H1 (cell line): ENCODE data around the gene NHERF2. TPM values are rescaled to one million over a fixed set of nuclear protein-coding genes. Genes with fewer than 3 reads are reported as not detected.

Source experiments
- CTCF ChIA-PET: fragments of 300-600 bp; sonication (Branson Sonifier 250); formaldehyde crosslinking; loops from one replicate; lab custom pipeline; 2021; ENCODE audit not compliant: partially characterized antibody; lab: Charles Lee
- POLR2A ChIA-PET: fragments of 300-600 bp; sonication (Branson Sonifier 250); formaldehyde crosslinking; loops from one replicate; lab custom pipeline; 2021; ENCODE audit warnings: inconsistent platforms; ENCODE audit not compliant: partially characterized antibody; lab: Charles Lee
- DNase-seq, 2 experiments: peaks; one replicate each; pipeline versions ENCODE4 v3.0.0 to v3.0.0-alpha.2; 2010 to 2022; ENCODE audit warnings: low spot score in 2 of 2, low read depth in 1 of 2, mixed read lengths in 1 of 2
- FAIRE-seq: peaks from 2 replicates; lab custom pipeline; 2011; peaks lifted over from hg19 to GRCh38; lab: Jason Lieb, UNC
- H2AFZ ChIP-seq: 2 replicates; pipeline ENCODE4 v1.8.1; 2012; ENCODE audit warnings: low read length, inconsistent platforms
- H2AK5ac ChIP-seq: 2 replicates; pipeline ENCODE4 v1.6.1; 2013; ENCODE audit warnings: low read depth, low read length
- H2BK120ac ChIP-seq: replicated peaks from 2 replicates; pipeline ENCODE3; 2013; ENCODE audit warnings: low read depth, low read length, inconsistent platforms
- H2BK12ac ChIP-seq: 2 replicates; pipeline ENCODE4 v1.6.1; 2013; ENCODE audit warnings: low read depth, low read length
- H2BK15ac ChIP-seq: 2 replicates; pipeline ENCODE4 v1.6.1; 2013; ENCODE audit warnings: low read length
- H2BK20ac ChIP-seq: 2 replicates; pipeline ENCODE4 v1.6.1; 2013; ENCODE audit warnings: low read length
- H2BK5ac ChIP-seq: 2 replicates; pipeline ENCODE4 v1.6.1; 2013; ENCODE audit warnings: low read depth, low read length
- H3K14ac ChIP-seq: 2 replicates; pipeline ENCODE4 v1.6.1; 2013; ENCODE audit warnings: inconsistent platforms; ENCODE audit not compliant: insufficient read length
- H3K18ac ChIP-seq: 2 replicates; pipeline ENCODE4 v1.6.1; 2013; ENCODE audit warnings: low read length; ENCODE audit errors: extremely low read depth
- H3K23ac ChIP-seq: 2 replicates; pipeline ENCODE4 v1.6.1; 2013; ENCODE audit warnings: inconsistent platforms; ENCODE audit not compliant: insufficient read length
- H3K23me2 ChIP-seq: 2 replicates; pipeline ENCODE4 v1.6.1; 2013; ENCODE audit warnings: low read depth, low read length
- H3K27ac ChIP-seq: 2 replicates; pipeline ENCODE4 v1.6.1; 2011; ENCODE audit warnings: low read depth, low read length, inconsistent platforms
- H3K27me3 ChIP-seq, 4 experiments: replicated peaks in 1 of 4; 1 replicate in 1 of 4; 2 replicates in 3 of 4; pipeline versions ENCODE4 v1.6.1 to v1.8.1; 2011 to 2013; ENCODE audit warnings: low read length in 3 of 4, mild to moderate bottlenecking in 3 of 4, inconsistent platforms in 2 of 4, mixed read lengths in 2 of 4, moderate library complexity in 1 of 4; ENCODE audit not compliant: control insufficient read depth in 3 of 4, insufficient read depth in 3 of 4; ENCODE audit errors: extremely low read depth in 1 of 4
- H3K36me3 ChIP-seq, 4 experiments: 2 replicates each; pipeline versions ENCODE4 v1.6.1 to v1.8.1; 2011 to 2013; ENCODE audit warnings: mild to moderate bottlenecking in 4 of 4, low read length in 3 of 4, moderate library complexity in 2 of 4, control low read depth in 1 of 4, inconsistent platforms in 1 of 4; ENCODE audit not compliant: insufficient read depth in 4 of 4, control insufficient read depth in 2 of 4
- H3K4ac ChIP-seq: replicated peaks from 2 replicates; pipeline ENCODE3; 2013; ENCODE audit warnings: low read length, low read depth, mixed read lengths, inconsistent platforms; ENCODE audit not compliant: insufficient read length
- H3K4me1 ChIP-seq, 4 experiments: replicated peaks in 1 of 4; 1 replicate in 1 of 4; 2 replicates in 3 of 4; pipeline versions ENCODE4 v1.6.1 to v1.8.1; 2011 to 2013; ENCODE audit warnings: low read length in 3 of 4, inconsistent platforms in 2 of 4, mixed read lengths in 1 of 4; ENCODE audit not compliant: insufficient read depth in 4 of 4, control insufficient read depth in 3 of 4
- H3K4me2 ChIP-seq, 2 experiments: 2 replicates each; pipeline versions ENCODE4 v1.6.1 to v1.8.1; 2011 to 2013; ENCODE audit warnings: low read depth in 2 of 2, low read length in 2 of 2, control low read depth in 1 of 2, inconsistent platforms in 1 of 2, mild to moderate bottlenecking in 1 of 2; ENCODE audit not compliant: insufficient read depth in 1 of 2
- H3K4me3 ChIP-seq, 4 experiments: fragments of 200-600, 300-600 bp in 1 of 4; sonication (generic), shearing (Covaris generic), sonication (Bioruptor Twin) in 1 of 4; 2 replicates each; pipeline versions ENCODE4 v1.5.1 to v1.8.1; 2011 to 2016; ENCODE audit warnings: low read length in 4 of 4, low read depth in 3 of 4, control low read depth in 2 of 4, inconsistent platforms in 2 of 4, mild to moderate bottlenecking in 2 of 4, mixed read lengths in 1 of 4, moderate library complexity in 1 of 4; ENCODE audit not compliant: insufficient read depth in 2 of 4; ENCODE audit errors: extremely low read depth in 1 of 4
- H3K56ac ChIP-seq: replicated peaks from 2 replicates; pipeline ENCODE3; 2013; ENCODE audit warnings: low read depth, mild to moderate bottlenecking, mixed read lengths, low read length, inconsistent platforms; ENCODE audit not compliant: insufficient read length
- H3K79me1 ChIP-seq: 2 replicates; pipeline ENCODE4 v1.6.1; 2013; ENCODE audit warnings: low read depth, low read length, control low read depth
- H3K79me2 ChIP-seq, 2 experiments: 2 replicates each; pipeline versions ENCODE4 v1.6.1 to v1.8.1; 2012 to 2013; ENCODE audit warnings: low read length in 2 of 2, mild to moderate bottlenecking in 2 of 2, inconsistent platforms in 1 of 2; ENCODE audit not compliant: insufficient read depth in 2 of 2, control insufficient read depth in 1 of 2
- H3K9ac ChIP-seq, 4 experiments: replicated peaks in 1 of 4; 1 replicate in 1 of 4; 2 replicates in 3 of 4; pipeline versions ENCODE4 v1.6.1 to v1.8.1; 2011 to 2013; ENCODE audit warnings: low read depth in 3 of 4, low read length in 3 of 4, control low read depth in 2 of 4, mild to moderate bottlenecking in 2 of 4, moderate library complexity in 2 of 4, inconsistent platforms in 1 of 4; ENCODE audit errors: extremely low read depth in 1 of 4
- H3K9me3 ChIP-seq, 2 experiments: 2 replicates each; pipeline versions ENCODE4 v1.6.1 to v1.8.1; 2012 to 2013; ENCODE audit warnings: mild to moderate bottlenecking in 2 of 2, moderate library complexity in 2 of 2, control low read depth in 1 of 2, inconsistent platforms in 1 of 2, low read depth in 1 of 2, low read length in 1 of 2, mixed read lengths in 1 of 2; ENCODE audit not compliant: insufficient read depth in 2 of 2
- H4K20me1 ChIP-seq, 2 experiments: replicated peaks in 1 of 2; 2 replicates each; pipeline versions ENCODE3 to v1.8.1; 2011 to 2013; ENCODE audit warnings: inconsistent platforms in 2 of 2, low read length in 2 of 2, mild to moderate bottlenecking in 1 of 2; ENCODE audit not compliant: insufficient read depth in 2 of 2, control insufficient read depth in 1 of 2
- H4K5ac ChIP-seq: 2 replicates; pipeline ENCODE4 v1.6.1; 2013; ENCODE audit warnings: low read length, low read depth, mixed read lengths, inconsistent platforms; ENCODE audit not compliant: insufficient read length
- H4K8ac ChIP-seq: 2 replicates; pipeline ENCODE4 v1.8.0; 2013; ENCODE audit warnings: mild to moderate bottlenecking, moderate library complexity, low read length, inconsistent platforms; ENCODE audit not compliant: insufficient read depth; ENCODE audit errors: extremely low read depth
- H4K91ac ChIP-seq: replicated peaks from 2 replicates; pipeline ENCODE3; 2013; ENCODE audit warnings: low read length, mixed read lengths, inconsistent platforms; ENCODE audit not compliant: insufficient read length
- PHF8 ChIP-seq: fragments of 200-600 bp; sonication (generic); conservative IDR thresholded peaks from 2 replicates; pipeline ENCODE4 v1.7.1; 2012; ENCODE audit warnings: low read depth, mild to moderate bottlenecking, inconsistent platforms, low read length, moderate library complexity
- SIRT6 ChIP-seq: IDR thresholded peaks from one replicate; pipeline ENCODE4 v1.7.1; 2012; ENCODE audit warnings: low read length, inconsistent platforms
- TCF12 ChIP-seq: IDR thresholded peaks from 2 replicates; pipeline ENCODE4 v1.6.1; 2011; ENCODE audit warnings: low read depth, mild to moderate bottlenecking, low read length
- WGBS, 2 experiments: shearing (Covaris generic) in 1 of 2; methylation state at CpG; one replicate each; pipeline versions ENCODE4 v1.1.6 to v1.1.7; 2013 to 2015; ENCODE audit warnings: low lambda C conversion rate in 2 of 2, mixed read lengths in 2 of 2, inconsistent platforms in 1 of 2, low coverage in 1 of 2, missing lambda C conversion rate in 1 of 2; ENCODE audit not compliant: insufficient replicate concordance in 2 of 2, insufficient coverage in 1 of 2, insufficient read length in 1 of 2; ENCODE audit errors: extremely low coverage in 1 of 2, missing lambda C conversion rate in 1 of 2; 5-methylcytosine and 5-hydroxymethylcytosine counted together
- polyA plus RNA-seq, 7 experiments: library from polyadenylated mRNA; depleted of rRNA in 3 of 7; stranded (reverse) in 5 of 7; unstranded in 2 of 7; fragments of >200 nt in 5 of 7; fragments of 200-250 nt in 2 of 7; gene quantifications; 1 replicate in 5 of 7; 2 replicates in 1 of 7; 4 replicates in 1 of 7; pipeline versions ENCODE4 v1.2.1 to v1.2.3, GENCODE V29; 2011 to 2013; ENCODE audit warnings: missing spikeins in 2 of 7, mixed read lengths in 2 of 7
- total RNA-seq: library from RNA; stranded (reverse); fragmentation: NEBNext Ultra II Directional; extraction: Animal tissue kit (Norgen Biotek cat#: 25700); gene quantifications from 2 replicates; pipeline ENCODE4 v1.2.1, GENCODE V29; 2021

Gene NHERF2
- total and polyA plus RNA-seq, 2 of the 8 experiments (the other 6 are each of a cell fraction or from before 2014, with no cell fraction given) = 13.9 to 19.3 TPM

- POLR2A ChIA-PET = interaction anchor here (2.6 to 28.2 kb wide), 3 partner anchors 20 to 157 kb away, joined by 7 to 736 read pairs (median 9); partner anchors contain the start of genes NDUFB10, RNF151, RPS2 and TBL3
- H3K9me3 ChIP-seq = no peaks in the 10 kb centered on the region
- TF ChIP-seq PHF8 (no peak), SIRT6 (no peak), TCF12 (no peak)
Observed at GRCh38 chr16:1998360-1998835, 28.3 kb upstream of the NHERF2 start.

More at GRCh38 chr16:1998360-1998835, 28.3 kb upstream of the NHERF2 start:
- Histone ChIP-seq H3K18ac (no peak overlapping the region), H3K27me3 (peaks cover 0 to under 1% (median 0%) of the 10 kb centered on the region in 4 experiments; a peak in 1 of 7 replicates), H3K79me2 (peaks cover 0 to 5% of the 10 kb centered on the region in 2 experiments; a peak in 1 of 4 replicates), H2BK5ac (no peak overlapping the region), H2BK12ac (no peak overlapping the region), H2BK120ac (no peak overlapping the region), H3K14ac (no peak overlapping the region), H3K56ac (no peak overlapping the region), H3K79me1 (no peaks in the 10 kb centered on the region), H4K91ac (no peak overlapping the region), H3K27ac (no peak overlapping the region), H2AFZ (no peak overlapping the region), H3K23me2 (no peaks in the 10 kb centered on the region), H3K9ac (no peak overlapping the region), H2BK20ac (no peak overlapping the region), H3K23ac (no peak overlapping the region), H4K8ac (no peak overlapping the region), H4K5ac (no peak overlapping the region), H2BK15ac (no peak overlapping the region), H3K4me2 (no peak overlapping the region), H3K36me3 (peaks cover 24 to 52% (median 42%) of the 10 kb centered on the region in 4 experiments), H4K20me1 (peaks cover 14 to 29% of the 10 kb centered on the region in 2 experiments), H2AK5ac (no peak overlapping the region), H3K4me1 (peaks cover 0 to 2% (median under 1%) of the 10 kb centered on the region in 4 experiments; a peak in 3 of 7 replicates), H3K4ac (no peak overlapping the region), H3K4me3 (no peak overlapping the region)
- DNase-seq = no peak
- no peak for FAIRE-seq
- 92% methylated on average over 24 of the region's 27 CpGs; no CpG with 5 or more reads in 1 of the 2 experiments for WGBS, 2 experiments
- CTCF ChIA-PET = interaction anchor here (0.5 to 2.8 kb wide), 4 partner anchors 15 to 294 kb away, joined by 3 to 8 read pairs (median 4); no protein-coding TSS in a partner anchor
